A549 (cell line): ENCODE results near the gene ASCC2. TPM values are rescaled to one million over a fixed set of nuclear protein-coding genes. Genes with fewer than 3 reads are reported as not detected.

Experiments used
- ATAC-seq, 2 experiments: fragments of 200-7000 bp in 1 of 2; fragments of >200 bp in 1 of 2; cut with Nextera tagmentation in 1 of 2; cut with Tn5 transposase in 1 of 2; 3 replicates each; pipeline versions ENCODE4 v1.8.0 to v1.9.1; 2018 to 2020; ENCODE audit warnings: mild to moderate bottlenecking in 1 of 2, moderate library complexity in 1 of 2
- CTCF ChIA-PET: fragments of 300-600 bp; sonication (Branson Sonifier 250); formaldehyde crosslinking; extraction: SDS; loops from one replicate; lab custom pipeline; 2021; ENCODE audit warnings: antibody characterized with exemption, inconsistent platforms; lab: Yijun Ruan, JAX
- POLR2A ChIA-PET: fragments of 350-600 bp; formaldehyde crosslinking; extraction: SDS; loops from one replicate; lab custom pipeline; 2021; ENCODE audit warnings: antibody characterized with exemption, inconsistent platforms; lab: Yijun Ruan, JAX
- DNase-seq, 2 experiments: peaks; one replicate each; pipeline versions ENCODE4 v3.0.0 to v3.0.0-alpha.2; 2011 to 2016; ENCODE audit warnings: low read depth in 1 of 2, low spot score in 1 of 2
- FAIRE-seq: peaks from 2 replicates; lab custom pipeline; 2011; peaks lifted over from hg19 to GRCh38; lab: Jason Lieb, UNC
- H3K27ac ChIP-seq, 2 experiments: fragments of >200 bp; sonication (Bioruptor Twin); formaldehyde crosslinking; 3 replicates each; pipeline ENCODE4 v1.5.1; 2016 to 2017
- H3K4me1 ChIP-seq: fragments of >200 bp; sonication (Bioruptor Twin); formaldehyde crosslinking; 3 replicates; pipeline ENCODE4 v1.6.1; 2016
- H3K4me2 ChIP-seq: fragments of >200 bp; sonication (Bioruptor Twin); formaldehyde crosslinking; 3 replicates; pipeline ENCODE4 v1.6.1; 2016
- H3K4me3 ChIP-seq: fragments of >200 bp; sonication (Bioruptor Twin); formaldehyde crosslinking; 3 replicates; pipeline ENCODE4 v1.5.1; 2016
- H3K9me3 ChIP-seq: fragments of >200 bp; sonication (Bioruptor Twin); formaldehyde crosslinking; 3 replicates; pipeline ENCODE4 v1.6.1; 2016
- BHLHE40 ChIP-seq: IDR thresholded peaks from 2 replicates; pipeline ENCODE4 v1.6.1; 2012; ENCODE audit warnings: low read depth, low read length, inconsistent platforms
- CBX2 ChIP-seq: fragments of 200-600 bp; sonication (generic); IDR thresholded peaks from 2 replicates; pipeline ENCODE4 v1.6.1; 2016; ENCODE audit warnings: low read depth, mild to moderate bottlenecking, borderline replicate concordance
- CEBPB ChIP-seq, 2 experiments: fragments of >200 bp in 1 of 2; sonication (Bioruptor Twin) in 1 of 2; formaldehyde crosslinking in 1 of 2; IDR thresholded peaks; 2 replicates each; pipeline ENCODE4 v1.6.1; 2012 to 2016
- CHD4 ChIP-seq: fragments of 200-600 bp; sonication (generic); IDR thresholded peaks from 2 replicates; pipeline ENCODE4 v1.6.1; 2016; ENCODE audit warnings: antibody characterized with exemption, mild to moderate bottlenecking, borderline replicate concordance
- EHF ChIP-seq: fragments of 250-450 bp; sonication (Bioruptor Pico); IDR thresholded peaks from 2 replicates; pipeline ENCODE4 v1.5.0; 2020; ENCODE audit warnings: mild to moderate bottlenecking
- EHMT2 ChIP-seq: fragments of 200-600 bp; sonication (generic); IDR thresholded peaks from 2 replicates; pipeline ENCODE4 v1.6.1; 2016; ENCODE audit warnings: antibody characterized with exemption, low read depth, mild to moderate bottlenecking, moderate library complexity
- EP300 ChIP-seq, 2 experiments: fragments of >200 bp; sonication (Bioruptor Twin); formaldehyde crosslinking; IDR thresholded peaks; 2 replicates in 1 of 2; 3 replicates in 1 of 2; pipeline ENCODE4 v1.6.1; 2016 to 2017
- FOSB ChIP-seq: fragments of 250-450 bp; sonication (Bioruptor Pico); IDR thresholded peaks from 2 replicates; pipeline ENCODE4 v1.5.0; 2020; ENCODE audit warnings: mild to moderate bottlenecking, moderate library complexity
- GATA3 ChIP-seq: IDR thresholded peaks from 2 replicates; pipeline ENCODE4 v1.6.1; 2012; ENCODE audit warnings: borderline replicate concordance
- HEYL ChIP-seq: fragments of 250-450 bp; sonication (Bioruptor Pico); IDR thresholded peaks from 2 replicates; pipeline ENCODE4 v1.8.0; 2021; ENCODE audit warnings: mild to moderate bottlenecking, moderate library complexity
- HOXA7 ChIP-seq: fragments of 250-450 bp; sonication (Bioruptor Pico); IDR thresholded peaks from 2 replicates; pipeline ENCODE4 v1.5.0; 2020; ENCODE audit warnings: mild to moderate bottlenecking, moderate library complexity
- HOXB13 ChIP-seq: fragments of 250-450 bp; sonication (Bioruptor Pico); IDR thresholded peaks from 2 replicates; pipeline ENCODE4 v1.5.0; 2020; ENCODE audit warnings: low read depth, mild to moderate bottlenecking, moderate library complexity
- KDM1A ChIP-seq: fragments of 200-600 bp; sonication (generic); IDR thresholded peaks from 2 replicates; pipeline ENCODE4 v1.6.1; 2016; ENCODE audit warnings: low read depth, mild to moderate bottlenecking
- MYC ChIP-seq: IDR thresholded peaks from 2 replicates; pipeline ENCODE4 v1.6.1; 2012; ENCODE audit warnings: mild to moderate bottlenecking, inconsistent platforms, low read length, improper control_type of control experiment, borderline replicate concordance
- PHF8 ChIP-seq: fragments of 200-600 bp; sonication (generic); IDR thresholded peaks from 2 replicates; pipeline ENCODE4 v1.6.1; 2016; ENCODE audit warnings: low read depth, mild to moderate bottlenecking, antibody characterized with exemption, moderate library complexity, borderline replicate concordance
- POLR2AphosphoS2 ChIP-seq: conservative IDR thresholded peaks from 2 replicates; pipeline ENCODE4 v1.6.1; 2012; ENCODE audit warnings: low read length, improper control_type of control experiment, inconsistent platforms
- RAD21 ChIP-seq, 2 experiments: fragments of >200 bp in 1 of 2; sonication (Bioruptor Twin) in 1 of 2; formaldehyde crosslinking in 1 of 2; IDR thresholded peaks in 1 of 2; conservative IDR thresholded peaks in 1 of 2; 2 replicates in 1 of 2; 3 replicates in 1 of 2; pipeline ENCODE4 v1.6.1; 2012 to 2018; ENCODE audit warnings: inconsistent platforms in 1 of 2
- RCOR1 ChIP-seq: fragments of 150-350 bp; IDR thresholded peaks from 2 replicates; pipeline ENCODE4 v1.6.1; 2014; ENCODE audit warnings: antibody characterized with exemption, low read length, low read depth
- RNF2 ChIP-seq: fragments of 200-600 bp; sonication (generic); IDR thresholded peaks from 2 replicates; pipeline ENCODE4 v1.6.1; 2016; ENCODE audit warnings: low read depth, mild to moderate bottlenecking, antibody characterized with exemption, moderate library complexity, borderline replicate concordance
- SMC3 ChIP-seq: fragments of >200 bp; sonication (Bioruptor Twin); formaldehyde crosslinking; IDR thresholded peaks from 3 replicates; pipeline ENCODE4 v1.6.1; 2018; ENCODE audit warnings: inconsistent platforms
- SREBF2 ChIP-seq: fragments of 450-650 bp; IDR thresholded peaks from 2 replicates; pipeline ENCODE4 v1.6.1; 2014; ENCODE audit warnings: mild to moderate bottlenecking, moderate library complexity
- TFCP2L1 ChIP-seq: fragments of 250-450 bp; sonication (Bioruptor Pico); IDR thresholded peaks from 2 replicates; pipeline ENCODE4 v1.5.0; 2021; ENCODE audit warnings: mild to moderate bottlenecking
- ZFP36 ChIP-seq: fragments of 450-650 bp; IDR thresholded peaks from 2 replicates; pipeline ENCODE4 v1.6.1; 2014; ENCODE audit warnings: borderline replicate concordance; ENCODE audit not compliant: partially characterized antibody
- WGBS: methylation state at CpG from one replicate; pipeline ENCODE4 v1.1.6; 2017; ENCODE audit errors: missing lambda C conversion rate; 5-methylcytosine and 5-hydroxymethylcytosine counted together
- polyA plus RNA-seq, 4 experiments: library from polyadenylated mRNA; depleted of rRNA in 3 of 4; stranded (reverse); fragments of >200 nt; fragmentation: RNase III in 1 of 4; extraction: RNeasy Plus Mini Kit Qiagen cat#74134 plus additional on column Dnase treatment in 1 of 4; gene quantifications; 2 replicates in 3 of 4; 3 replicates in 1 of 4; pipeline ENCODE4 v1.2.3, GENCODE V29; 2011 to 2017
- TF ChIP-seq, protein P1 (sequence below): fragments of >200 bp; sonication (Bioruptor Twin); formaldehyde crosslinking; IDR thresholded peaks from 2 replicates; pipeline ENCODE4 v1.6.1; 2016
- TF ChIP-seq, protein P2 (sequence below): fragments of 150-350 bp; IDR thresholded peaks from 2 replicates; pipeline ENCODE4 v1.6.1; 2014; ENCODE audit warnings: low read depth, mild to moderate bottlenecking, low read length

The ASCC2 gene
- polyA plus RNA-seq, 2 of the 4 experiments (the other 2 are of a cell fraction), result 27.2 to 31.6 TPM

DNA sequence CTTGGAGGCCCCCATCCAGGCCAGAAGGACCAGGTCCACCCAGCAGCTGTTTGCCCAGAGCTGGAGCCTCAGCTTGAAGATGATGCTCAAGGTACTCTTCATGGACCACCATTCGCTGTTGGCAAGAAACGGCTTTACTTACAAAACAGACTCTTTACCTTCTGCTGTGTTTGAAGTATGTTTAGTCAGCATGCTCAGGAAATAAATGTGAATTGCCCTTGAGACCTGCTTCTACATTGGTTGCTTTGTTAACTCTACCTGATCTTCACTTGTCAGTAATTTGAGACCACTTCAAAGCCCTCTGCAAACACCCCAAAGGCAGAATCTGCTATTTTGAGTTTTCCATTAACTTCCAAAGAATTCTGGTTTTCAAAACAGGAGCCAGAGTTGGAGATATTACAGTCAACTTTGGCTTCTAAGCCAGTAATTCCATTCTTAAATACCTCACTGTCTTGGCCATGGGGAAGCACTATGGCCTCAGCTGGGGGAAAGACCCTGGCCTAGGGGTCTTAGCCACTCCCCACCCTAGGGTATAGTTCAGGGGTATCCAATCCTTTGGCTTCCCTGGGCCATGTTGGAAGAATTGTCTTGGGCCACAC, 68.3 kb downstream of the ASCC2 start:
- 98% methylated on average over 2 of the region's 2 CpGs for WGBS
- no peaks in the 10 kb centered on the region for H3K9me3 ChIP-seq
- H3K4me3 ChIP-seq, result no peak overlapping the region
- DNase-seq (no peak), FAIRE-seq (no peak), ATAC-seq (no peak)
- H3K4me1 ChIP-seq, result peaks cover 24% of the 10 kb centered on the region
- H3K27ac ChIP-seq, result no peak overlapping the region
- TF ChIP-seq ZFP36, result no peak
- TF ChIP-seq TFCP2L1 (CRISPR knock-in tag), result no peak
- TF ChIP-seq, protein P1, sequence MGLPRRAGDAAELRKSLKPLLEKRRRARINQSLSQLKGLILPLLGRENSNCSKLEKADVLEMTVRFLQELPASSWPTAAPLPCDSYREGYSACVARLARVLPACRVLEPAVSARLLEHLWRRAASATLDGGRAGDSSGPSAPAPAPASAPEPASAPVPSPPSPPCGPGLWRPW, result no peak
- TF ChIP-seq CEBPB (IDR thresholded peaks at IDR 0.05), result no peak
- no peak for TF ChIP-seq FOSB (CRISPR knock-in tag)
- TF ChIP-seq HOXB13 (CRISPR knock-in tag), result no peak
- no peak for TF ChIP-seq KDM1A
- no peak for TF ChIP-seq PHF8
- TF ChIP-seq GATA3, result no peak
- TF ChIP-seq EHMT2, result no peak
- no peak for TF ChIP-seq POLR2AphosphoS2
- TF ChIP-seq, protein P2, sequence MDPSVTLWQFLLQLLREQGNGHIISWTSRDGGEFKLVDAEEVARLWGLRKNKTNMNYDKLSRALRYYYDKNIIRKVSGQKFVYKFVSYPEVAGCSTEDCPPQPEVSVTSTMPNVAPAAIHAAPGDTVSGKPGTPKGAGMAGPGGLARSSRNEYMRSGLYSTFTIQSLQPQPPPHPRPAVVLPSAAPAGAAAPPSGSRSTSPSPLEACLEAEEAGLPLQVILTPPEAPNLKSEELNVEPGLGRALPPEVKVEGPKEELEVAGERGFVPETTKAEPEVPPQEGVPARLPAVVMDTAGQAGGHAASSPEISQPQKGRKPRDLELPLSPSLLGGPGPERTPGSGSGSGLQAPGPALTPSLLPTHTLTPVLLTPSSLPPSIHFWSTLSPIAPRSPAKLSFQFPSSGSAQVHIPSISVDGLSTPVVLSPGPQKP, result no peak
- no peak for TF ChIP-seq BHLHE40
- TF ChIP-seq SREBF2, result no peak
- no peak for TF ChIP-seq RNF2
- no peak for TF ChIP-seq HEYL (CRISPR knock-in tag)
- TF ChIP-seq SMC3, result no peak
- no peak for TF ChIP-seq RAD21 (conservative IDR thresholded peaks at IDR 0.05 in 1 of 2, IDR thresholded peaks at IDR 0.05 in 1 of 2)
- TF ChIP-seq HOXA7 (CRISPR knock-in tag), result no peak
- TF ChIP-seq CHD4, result no peak
- no peak overlapping the region for H3K4me2 ChIP-seq
- ChIA-PET CTCF (interaction anchor here (4.2 kb wide), 1 partner anchor 235 kb away, joined by 20 read pairs; no protein-coding TSS in a partner anchor), POLR2A (no interaction called here)

DNA sequence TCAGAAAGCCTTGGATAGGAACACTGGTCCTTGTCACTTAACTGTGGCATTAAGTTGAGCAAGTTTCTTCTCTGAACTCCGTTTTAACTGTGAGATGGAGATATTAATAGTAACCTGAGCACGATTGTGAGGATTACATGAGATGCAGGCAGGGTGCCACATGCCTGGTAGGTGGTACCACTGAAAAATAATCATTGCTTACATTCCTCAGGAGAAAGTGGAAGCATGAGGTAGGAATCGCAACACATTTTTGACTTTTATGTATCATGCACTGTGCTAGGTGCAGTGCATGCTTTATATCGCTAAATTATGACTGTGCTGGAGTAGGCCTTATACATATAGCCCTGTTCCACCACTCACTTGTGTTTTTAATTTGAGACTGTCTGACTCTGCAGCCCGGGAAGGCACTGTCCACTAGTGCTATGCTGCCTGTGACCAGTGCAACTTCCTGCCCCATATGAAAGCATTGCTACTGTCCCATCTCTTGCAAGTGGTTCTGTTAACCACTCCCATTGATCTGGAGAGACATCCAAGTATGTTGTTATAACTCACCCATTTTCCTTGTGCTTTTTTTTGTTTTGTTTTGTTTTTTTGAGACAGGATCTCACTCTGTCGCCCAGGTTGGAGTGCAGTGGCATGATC, 69.9 kb downstream of the ASCC2 start:
- H3K4me3 ChIP-seq, result peak overlapping the region; percentile 96
- no peak for ATAC-seq
- 36% methylated on average over 6 of the region's 6 CpGs for WGBS
- H3K27ac ChIP-seq, result peak overlapping the region; percentile 95 to 98
- H3K4me2 ChIP-seq, result peak overlapping the region; percentile 98
- H3K9me3 ChIP-seq, result no peaks in the 10 kb centered on the region
- no peak for FAIRE-seq
- peaks cover 19% of the 10 kb centered on the region for H3K4me1 ChIP-seq
- TF ChIP-seq RCOR1 (no peak), CHD4 (no peak), EP300 (IDR thresholded peaks at IDR 0.05) (no peak), BHLHE40 (no peak), RNF2 (no peak), MYC (no peak), EHF (no peak), CBX2 (no peak), SREBF2 (no peak)
- TF ChIP-seq, all 56 proteins: peak for 0
- ChIA-PET POLR2A (no interaction called here), CTCF (no interaction called here)
- no peak for DNase-seq
